HepG2 (cell line): ENCODE measurements around the gene NAPEPLD. TPM values are rescaled to one million over a fixed set of nuclear protein-coding genes. Genes with fewer than 3 reads are reported as not detected.

Experiments
- ATAC-seq: fragments of 200-7000 bp; cut with Tn5 transposase; 3 replicates; pipeline ENCODE4 v1.9.1; 2020; ENCODE audit warnings: mild to moderate bottlenecking, moderate library complexity
- BruUV-seq: library from RNA; stranded (reverse); fragments of 400-500 nt; replicated peaks from 2 replicates; lab custom pipeline; 2021; lab: Mats Ljungman, UMichigan
- CTCF ChIA-PET: fragments of 300-600 bp; formaldehyde crosslinking; extraction: SDS; loops from one replicate; lab custom pipeline; 2021; ENCODE audit warnings: low total read pairs, inconsistent platforms, low intra/inter-chr PET ratio; lab: Yijun Ruan, JAX
- POLR2A ChIA-PET: fragments of 350-600 bp; sonication (Branson Sonifier 250); formaldehyde crosslinking; loops from one replicate; lab custom pipeline; 2020; ENCODE audit warnings: antibody characterized with exemption, inconsistent platforms; lab: Yijun Ruan, JAX
- DNase-seq: peaks from one replicate; pipeline ENCODE4 v3.0.0-alpha.2; 2015; ENCODE audit warnings: low spot score
- FAIRE-seq: peaks from 3 replicates; lab custom pipeline; 2011; peaks lifted over from hg19 to GRCh38; lab: Jason Lieb, UNC
- H2AFZ ChIP-seq: one replicate; pipeline ENCODE4 v1.6.1; 2011; ENCODE audit warnings: low read length, inconsistent platforms
- H3K27ac ChIP-seq: fragments of 300-600 bp; 3 replicates; pipeline ENCODE4 v1.8.0; 2011; ENCODE audit warnings: mixed run types, mild to moderate bottlenecking, mixed read lengths, low read length, inconsistent platforms; ENCODE audit not compliant: insufficient read depth; ENCODE audit errors: extremely low read length
- H3K27me3 ChIP-seq, 2 experiments: fragments of 200-600 bp in 1 of 2; 2 replicates in 1 of 2; 3 replicates in 1 of 2; pipeline versions ENCODE4 v1.6.0 to v1.8.0; 2011; ENCODE audit warnings: low read length in 2 of 2, mild to moderate bottlenecking in 2 of 2, moderate library complexity in 2 of 2, inconsistent platforms in 1 of 2; ENCODE audit not compliant: insufficient read depth in 2 of 2, control insufficient read depth in 1 of 2
- H3K36me3 ChIP-seq, 2 experiments: fragments of 200-600 bp in 1 of 2; replicated peaks in 1 of 2; 2 replicates in 1 of 2; 3 replicates in 1 of 2; pipeline versions ENCODE4 v1.5.1 to v1.8.0; 2011; ENCODE audit warnings: low read length in 2 of 2, inconsistent platforms in 1 of 2; ENCODE audit not compliant: insufficient read depth in 2 of 2, control insufficient read depth in 1 of 2
- H3K4me1 ChIP-seq: 2 replicates; pipeline ENCODE4 v1.5.1; 2012; ENCODE audit warnings: low read length, inconsistent platforms; ENCODE audit not compliant: insufficient read depth
- H3K4me2 ChIP-seq: 2 replicates; pipeline ENCODE4 v1.6.0; 2011; ENCODE audit warnings: low read depth, low read length, inconsistent platforms
- H3K4me3 ChIP-seq, 3 experiments: fragments of 200-600 bp in 1 of 3; sonication (generic), shearing (Covaris generic) in 1 of 3; replicated peaks in 1 of 3; 2 replicates each; pipeline ENCODE4 v1.5.1; 2011 to 2016; ENCODE audit warnings: low read length in 3 of 3, inconsistent platforms in 2 of 3, low read depth in 2 of 3, mild to moderate bottlenecking in 2 of 3, control low read depth in 1 of 3, mixed read lengths in 1 of 3; ENCODE audit not compliant: insufficient read depth in 1 of 3
- H3K79me2 ChIP-seq: one replicate; pipeline ENCODE4 v1.6.1; 2011; ENCODE audit warnings: low read length, inconsistent platforms; ENCODE audit not compliant: insufficient read depth
- H3K9ac ChIP-seq: 2 replicates; pipeline ENCODE4 v1.6.0; 2011; ENCODE audit warnings: mild to moderate bottlenecking, low read depth, low read length, inconsistent platforms; ENCODE audit not compliant: insufficient read depth
- H3K9me3 ChIP-seq: 2 replicates; pipeline ENCODE4 v1.5.1; 2012; ENCODE audit warnings: mild to moderate bottlenecking, low read length
- H4K20me1 ChIP-seq: 2 replicates; pipeline ENCODE4 v1.6.0; 2011; ENCODE audit warnings: inconsistent platforms, mild to moderate bottlenecking, low read length, moderate library complexity; ENCODE audit not compliant: insufficient read depth
- ATF2 ChIP-seq: sonication (generic); formaldehyde crosslinking; IDR thresholded peaks from 2 replicates; pipeline ENCODE4 v1.4.0; 2020; ENCODE audit warnings: missing genetic modification reagents
- ELF3 ChIP-seq: IDR thresholded peaks from 2 replicates; pipeline ENCODE4 v1.6.1; 2016; ENCODE audit warnings: missing genetic modification reagents, missing compliant biosample characterization
- MAFF ChIP-seq: IDR thresholded peaks from 2 replicates; pipeline ENCODE4 v1.6.1; 2011; ENCODE audit warnings: low read depth, low read length, improper control_type of control experiment
- MAFK ChIP-seq, 2 experiments: IDR thresholded peaks in 1 of 2; conservative IDR thresholded peaks in 1 of 2; 2 replicates each; pipeline ENCODE4 v1.6.1; 2011; ENCODE audit warnings: improper control_type of control experiment in 2 of 2, low read length in 2 of 2
- NFAT5 ChIP-seq: sonication (generic); formaldehyde crosslinking; IDR thresholded peaks from 2 replicates; pipeline ENCODE4 v1.4.0; 2020; ENCODE audit warnings: missing genetic modification reagents
- RARA ChIP-seq: IDR thresholded peaks from 2 replicates; pipeline ENCODE4 v1.6.1; 2016; ENCODE audit warnings: missing genetic modification reagents, missing compliant biosample characterization
- SNRNP70 ChIP-seq: fragments of 200-400 bp; formaldehyde crosslinking; IDR thresholded peaks from 2 replicates; pipeline ENCODE4 v1.6.1; 2017; ENCODE audit warnings: mild to moderate bottlenecking, low read depth, low read length, moderate library complexity
- WIZ ChIP-seq: sonication (generic); formaldehyde crosslinking; IDR thresholded peaks from 2 replicates; pipeline ENCODE4 v1.5.1; 2020; ENCODE audit warnings: mild to moderate bottlenecking, missing genetic modification reagents
- ZNF275 ChIP-seq: sonication (generic); formaldehyde crosslinking; IDR thresholded peaks from 2 replicates; pipeline ENCODE4 v1.8.0; 2022; ENCODE audit warnings: missing genetic modification reagents, mild to moderate bottlenecking, inconsistent platforms, borderline replicate concordance
- ZNF484 ChIP-seq: sonication (generic); formaldehyde crosslinking; IDR thresholded peaks from 2 replicates; pipeline ENCODE4 v1.5.1; 2020; ENCODE audit warnings: mild to moderate bottlenecking, low read depth, missing genetic modification reagents, borderline replicate concordance
- ZNF569 ChIP-seq: sonication (generic); formaldehyde crosslinking; IDR thresholded peaks from 2 replicates; pipeline ENCODE4 v1.5.0; 2020; ENCODE audit warnings: mild to moderate bottlenecking, missing genetic modification reagents, moderate library complexity, borderline replicate concordance
- ZNF788 ChIP-seq: sonication (generic); formaldehyde crosslinking; IDR thresholded peaks from 2 replicates; pipeline ENCODE4 v1.5.0; 2020; ENCODE audit warnings: mild to moderate bottlenecking, missing genetic modification reagents, borderline replicate concordance
- WGBS: methylation state at CpG from one replicate; pipeline ENCODE4 v1.1.6; 2017; ENCODE audit warnings: low lambda C conversion rate; 5-methylcytosine and 5-hydroxymethylcytosine counted together
- in situ Hi-C: cut with HindIII; loops from 2 replicates; pipeline ENCODE4 v1.10.0; 2017; ENCODE audit warnings: low pct_unique_long_range_greater_than_20kb; ENCODE audit not compliant: extremely low pct_ligation_motif_present
- intact Hi-C: fragments of 100-400 bp; cut with micrococcal nuclease; formaldehyde crosslinking; loops from one replicate; pipeline ENCODE4 v1.10.0; 2022; ENCODE audit not compliant: unreplicated experiment
- polyA plus RNA-seq, 8 experiments: library from polyadenylated mRNA; depleted of rRNA in 3 of 8; stranded (reverse) in 7 of 8; unstranded in 1 of 8; fragments of >200 nt; fragmentation: Illumina TruSeq in 4 of 8; extraction: Trizol in 4 of 8; gene quantifications; 2 replicates each; pipeline versions ENCODE4 v1.2.1 to v1.2.3, GENCODE V29; 2011 to 2016; ENCODE audit warnings: low read depth in 4 of 8, missing spikeins in 1 of 8, mixed read lengths in 1 of 8; ENCODE audit not compliant: insufficient read depth in 1 of 8
- total RNA-seq, 5 experiments: library from RNA; depleted of rRNA; stranded (reverse); fragments of >200 nt; fragmentation: Illumina TruSeq; extraction: Trizol; gene quantifications; 2 replicates each; pipeline ENCODE4 v1.2.3, GENCODE V29; 2016; ENCODE audit warnings: low read depth in 1 of 5

NAPEPLD gene
- total and polyA plus RNA-seq, 2 of the 13 experiments (the other 11 are each of a cell fraction or from before 2014, with no cell fraction given), result 3.4 to 5.6 TPM

- H3K79me2 ChIP-seq, result peaks cover 6% of the 10 kb centered on the region
- CTCF ChIA-PET, result no interaction called here
Observed at GRCh38 chr7:103140685-103141084, 8.2 kb downstream of the NAPEPLD start.

GRCh38 chr7:103140061-103140460 lies 8.8 kb downstream of the NAPEPLD start:
- FAIRE-seq (no peak), ATAC-seq (no peak), DNase-seq (no peak)
- WGBS, result 93% methylated on average over 2 of the region's 2 CpGs
- Histone ChIP-seq H3K4me3 (no peak overlapping the region), H3K4me1 (peaks cover 21% of the 10 kb centered on the region), H2AFZ (no peak overlapping the region), H3K27me3 (no peaks in the 10 kb centered on the region), H3K9ac (no peak overlapping the region), H4K20me1 (no peaks in the 10 kb centered on the region), H3K9me3 (no peaks in the 10 kb centered on the region), H3K27ac (no peak overlapping the region), H3K79me2 (peaks cover 2% of the 10 kb centered on the region), H3K4me2 (no peak overlapping the region), H3K36me3 (no peaks in the 10 kb centered on the region)
- POLR2A ChIA-PET, result no interaction called here
- in situ Hi-C loops (no loop called here), intact Hi-C loops (no loop called here)
- CTCF ChIA-PET, result no interaction called here
- BruUV-seq, result no TSS peak
- no peak for TF ChIP-seq WIZ (CRISPR knock-in tag)
- no peak for TF ChIP-seq ATF2
- TF ChIP-seq ELF3 (CRISPR knock-in tag), result no peak
- no peak for TF ChIP-seq RARA (CRISPR knock-in tag)
- no peak for TF ChIP-seq NFAT5
- TF ChIP-seq SNRNP70, result no peak
- TF ChIP-seq ZNF275 (CRISPR knock-in tag), result no peak
- no peak for TF ChIP-seq ZNF788 (CRISPR knock-in tag)
- no peak for TF ChIP-seq ZNF569 (CRISPR knock-in tag)

More at GRCh38 chr7:103140685-103141084, 8.2 kb downstream of the NAPEPLD start:
- Histone ChIP-seq H3K4me1 (peaks cover 20% of the 10 kb centered on the region; the same call in 1 of the 2 replicates), H3K9ac (no peak overlapping the region), H3K4me3 (no peak overlapping the region), H3K27me3 (no peaks in the 10 kb centered on the region), H3K4me2 (no peak overlapping the region), H2AFZ (no peak overlapping the region), H4K20me1 (no peaks in the 10 kb centered on the region), H3K9me3 (no peaks in the 10 kb centered on the region), H3K36me3 (no peaks in the 10 kb centered on the region), H3K27ac (no peak overlapping the region)
- no peak for ATAC-seq
- no TSS peak for BruUV-seq
- DNase-seq, result no peak
- in situ Hi-C loops, result no loop called here
- no peak for FAIRE-seq
- peak; percentile 89 for TF ChIP-seq MAFF
- TF ChIP-seq MAFK (conservative IDR thresholded peaks at IDR 0.05 in 1 of 2, IDR thresholded peaks at IDR 0.05 in 1 of 2; ENCODE audit: low read length in 2 of 2), result peak; percentile 88 to 94
- TF ChIP-seq ZNF484 (CRISPR knock-in tag), result no peak
- POLR2A ChIA-PET, result no interaction called here
- 95% methylated on average over 2 of the region's 2 CpGs for whole genome bisulfite sequencing
- intact Hi-C loops, result no loop called here
